Measurements from ENCODE around the gene ARL15. TPM values are rescaled to one million over a fixed set of nuclear protein-coding genes. Genes with fewer than 3 reads are reported as not detected.

The ARL15 gene
- total RNA-seq, 4 donors from 2014 or later: 13.0 to 52.7 (median 17.1) TPM

- 44 to 55% methylated on average over 1 of the region's 1 CpG for WGBS, 2 donors
- H3K36me3 ChIP-seq: peaks cover 0 to 13% (median 0%) of the 10 kb centered on the region in 3 donors
- no peaks in the 10 kb centered on the region for H3K27me3 ChIP-seq
- no peak overlapping the region for H3K27ac ChIP-seq
- DNase-seq (ENCODE audit: low spot score in 2 of 2): no peak
- no peak overlapping the region for H3K4me3 ChIP-seq
- TF ChIP-seq CTCF (IDR thresholded peaks at IDR 0.05): no peak
- TF ChIP-seq POLR2A (IDR thresholded peaks at IDR 0.05): no peak
- no peak for TF ChIP-seq EP300 (IDR thresholded peaks at IDR 0.05)
- H3K9me3 ChIP-seq: no peaks in the 10 kb centered on the region
- H3K4me1 ChIP-seq: no peaks in the 10 kb centered on the region
Observed at GRCh38 chr5:53963958-53964357, 346.4 kb downstream of the ARL15 start.

- H3K27me3 ChIP-seq: no peaks in the 10 kb centered on the region
- H3K4me1 ChIP-seq: no peaks in the 10 kb centered on the region
- H3K4me3 ChIP-seq: no peak overlapping the region
- DNase-seq (ENCODE audit: low spot score in 2 of 2): no peak
- H3K27ac ChIP-seq: no peak overlapping the region
- H3K9me3 ChIP-seq: peaks cover 0 to 9% (median 0%) of the 10 kb centered on the region in 4 donors
- TF ChIP-seq EP300 (IDR thresholded peaks at IDR 0.05): no peak
- TF ChIP-seq CTCF (IDR thresholded peaks at IDR 0.05): no peak
- no peak for TF ChIP-seq POLR2A (IDR thresholded peaks at IDR 0.05)
- WGBS, 2 donors: 86 to 94% methylated on average over 1 of the region's 1 CpG
- peaks cover 0 to 13% (median 0%) of the 10 kb centered on the region in 3 donors for H3K36me3 ChIP-seq
Observed at GRCh38 chr5:53962306-53962705, 348.1 kb downstream of the ARL15 start.

- H3K27me3 ChIP-seq: no peaks in the 10 kb centered on the region
- H3K27ac ChIP-seq: no peak overlapping the region
- no peak for DNase-seq (ENCODE audit: low spot score in 2 of 2)
- no peak for TF ChIP-seq EP300 (IDR thresholded peaks at IDR 0.05)
- TF ChIP-seq CTCF (IDR thresholded peaks at IDR 0.05): no peak
- TF ChIP-seq POLR2A (IDR thresholded peaks at IDR 0.05): no peak
- no peak overlapping the region for H3K4me3 ChIP-seq
- peaks cover 0 to 25% (median 0%) of the 10 kb centered on the region in 4 donors for H3K9me3 ChIP-seq
- peaks cover 0 to 13% (median 0%) of the 10 kb centered on the region in 3 donors for H3K36me3 ChIP-seq
- H3K4me1 ChIP-seq: peaks cover 0 to 11% (median 0%) of the 10 kb centered on the region in 4 donors
Observed at GRCh38 chr5:53956632-53957031, 353.7 kb downstream of the ARL15 start.

GRCh38 chr5:53956196-53956595 lies 354.2 kb downstream of the ARL15 start:
- peaks cover 0 to 25% (median 0%) of the 10 kb centered on the region in 4 donors for H3K9me3 ChIP-seq
- H3K4me3 ChIP-seq: no peak overlapping the region
- WGBS, 2 donors: 90 to 95% methylated on average over 1 of the region's 1 CpG
- peaks cover 0 to 13% (median 0%) of the 10 kb centered on the region in 3 donors for H3K36me3 ChIP-seq
- no peak for TF ChIP-seq EP300 (IDR thresholded peaks at IDR 0.05)
- no peak for TF ChIP-seq POLR2A (IDR thresholded peaks at IDR 0.05)
- TF ChIP-seq CTCF (IDR thresholded peaks at IDR 0.05): no peak
- no peaks in the 10 kb centered on the region for H3K27me3 ChIP-seq
- DNase-seq (ENCODE audit: low spot score in 2 of 2): no peak
- no peak overlapping the region for H3K27ac ChIP-seq
- peaks cover 0 to 15% (median 0%) of the 10 kb centered on the region in 4 donors for H3K4me1 ChIP-seq

- Histone ChIP-seq H3K36me3 (no peaks in the 10 kb centered on the region), H3K4me3 (no peak overlapping the region), H3K9me3 (no peaks in the 10 kb centered on the region), H3K27me3 (no peaks in the 10 kb centered on the region), H3K27ac (peak overlapping the region in 2 of 4 donors; percentile 45 to 51), H3K4me1 (peaks cover 0 to 28% (median 2%) of the 10 kb centered on the region in 4 donors)
- no peak for DNase-seq (ENCODE audit: low spot score in 2 of 2)
- 39 to 47% methylated on average over 3 of the region's 3 CpGs for WGBS, 2 donors
- TF ChIP-seq EP300 (IDR thresholded peaks at IDR 0.05) (no peak), CTCF (IDR thresholded peaks at IDR 0.05) (no peak), POLR2A (IDR thresholded peaks at IDR 0.05) (no peak)
Observed at GRCh38 chr5:53950621-53951020, 359.8 kb downstream of the ARL15 start.
